Left renal pelvis (tissue), 4 donors: Measurements from ENCODE around the gene PAK3. TPM values are rescaled to one million over a fixed set of nuclear protein-coding genes. Genes with fewer than 3 reads are reported as not detected.
A peak's percentile ranks its signal among the peaks of the same experiment; 100 is the strongest.

Source experiments
- DNase-seq, 4 donors: peaks; one replicate each; pipeline ENCODE4 v3.0.0-alpha.2; 2013; ENCODE audit warnings: low read depth in 4 of 4, low spot score in 3 of 4
- polyA plus RNA-seq, 4 donors: library from polyadenylated mRNA; unstranded; fragments of 120-200 nt; gene quantifications; one replicate each; pipeline ENCODE4 v1.2.1, GENCODE V29; 2013; ENCODE audit not compliant: insufficient read length in 4 of 4

PAK3 gene
- polyA plus RNA-seq, 4 donors, result 6.4 to 21.1 (median 7.7) TPM

- peak in 1 of 4 donors; percentile 3 for DNase-seq
Measured at GRCh38 chrX:111257733-111258132, 161.7 kb downstream of the PAK3 start.

GRCh38 chrX:111259559-111259958 lies 163.6 kb downstream of the PAK3 start:
- no peak for DNase-seq

GRCh38 chrX:111260451-111260850 lies 164.5 kb downstream of the PAK3 start:
- DNase-seq, result no peak

GRCh38 chrX:111262086-111262485 lies 166.1 kb downstream of the PAK3 start:
- no peak for DNase-seq

- no peak for DNase-seq
Measured at GRCh38 chrX:111264385-111264784, 168.4 kb downstream of the PAK3 start.

GRCh38 chrX:111265486-111265885 lies 169.5 kb downstream of the PAK3 start:
- DNase-seq, result no peak

- DNase-seq, result no peak
Measured at GRCh38 chrX:111268506-111268905, 172.5 kb downstream of the PAK3 start.

- DNase-seq, result peak in 1 of 4 donors; percentile 16
Measured at GRCh38 chrX:111270339-111270738, 174.3 kb downstream of the PAK3 start, which contains the start of gene CAPN6. Gene CAPN6, minus strand, starts transcription at chrX:111270483. Its CDS starts 6,547 bp downstream, at chrX:111263936.

Other genes starting within 250 kb of the PAK3 start
- 10 to 100 TPM; 20.7 to 57.0 (median 26.8) TPM for gene CAPN6, start 174.3 kb downstream of the PAK3 start, polyA plus RNA-seq